ENCODE data around the gene F2R. TPM values are rescaled to one million over a fixed set of nuclear protein-coding genes. Genes with fewer than 3 reads are reported as not detected.

The F2R gene
- total and polyA plus RNA-seq, 10 of the 15 experiments (the other 5 are each of a cell fraction or from before 2014, with no cell fraction given), result 1.8 to 75.4 (median 8.0) TPM

DNA sequence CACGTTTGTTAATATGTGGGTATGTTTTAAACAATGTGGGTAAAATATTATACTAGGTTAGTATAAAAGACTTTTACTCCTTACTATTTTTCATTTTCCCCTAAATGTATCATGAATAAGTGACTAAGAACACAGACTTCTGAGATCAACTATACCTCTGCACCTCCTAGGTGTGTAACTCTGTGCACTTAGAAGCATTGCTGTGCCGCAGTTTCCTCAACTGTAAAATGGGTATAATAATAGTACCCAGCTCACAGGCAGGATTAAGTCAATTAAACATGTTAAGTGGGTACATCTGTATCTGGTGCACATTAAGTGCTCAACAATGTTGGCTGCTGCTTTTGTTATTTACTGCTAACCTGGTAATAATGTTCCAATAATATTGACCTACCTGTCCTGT, 21.6 kb upstream of the F2R start (continued):
- TF ChIP-seq, protein P1, sequence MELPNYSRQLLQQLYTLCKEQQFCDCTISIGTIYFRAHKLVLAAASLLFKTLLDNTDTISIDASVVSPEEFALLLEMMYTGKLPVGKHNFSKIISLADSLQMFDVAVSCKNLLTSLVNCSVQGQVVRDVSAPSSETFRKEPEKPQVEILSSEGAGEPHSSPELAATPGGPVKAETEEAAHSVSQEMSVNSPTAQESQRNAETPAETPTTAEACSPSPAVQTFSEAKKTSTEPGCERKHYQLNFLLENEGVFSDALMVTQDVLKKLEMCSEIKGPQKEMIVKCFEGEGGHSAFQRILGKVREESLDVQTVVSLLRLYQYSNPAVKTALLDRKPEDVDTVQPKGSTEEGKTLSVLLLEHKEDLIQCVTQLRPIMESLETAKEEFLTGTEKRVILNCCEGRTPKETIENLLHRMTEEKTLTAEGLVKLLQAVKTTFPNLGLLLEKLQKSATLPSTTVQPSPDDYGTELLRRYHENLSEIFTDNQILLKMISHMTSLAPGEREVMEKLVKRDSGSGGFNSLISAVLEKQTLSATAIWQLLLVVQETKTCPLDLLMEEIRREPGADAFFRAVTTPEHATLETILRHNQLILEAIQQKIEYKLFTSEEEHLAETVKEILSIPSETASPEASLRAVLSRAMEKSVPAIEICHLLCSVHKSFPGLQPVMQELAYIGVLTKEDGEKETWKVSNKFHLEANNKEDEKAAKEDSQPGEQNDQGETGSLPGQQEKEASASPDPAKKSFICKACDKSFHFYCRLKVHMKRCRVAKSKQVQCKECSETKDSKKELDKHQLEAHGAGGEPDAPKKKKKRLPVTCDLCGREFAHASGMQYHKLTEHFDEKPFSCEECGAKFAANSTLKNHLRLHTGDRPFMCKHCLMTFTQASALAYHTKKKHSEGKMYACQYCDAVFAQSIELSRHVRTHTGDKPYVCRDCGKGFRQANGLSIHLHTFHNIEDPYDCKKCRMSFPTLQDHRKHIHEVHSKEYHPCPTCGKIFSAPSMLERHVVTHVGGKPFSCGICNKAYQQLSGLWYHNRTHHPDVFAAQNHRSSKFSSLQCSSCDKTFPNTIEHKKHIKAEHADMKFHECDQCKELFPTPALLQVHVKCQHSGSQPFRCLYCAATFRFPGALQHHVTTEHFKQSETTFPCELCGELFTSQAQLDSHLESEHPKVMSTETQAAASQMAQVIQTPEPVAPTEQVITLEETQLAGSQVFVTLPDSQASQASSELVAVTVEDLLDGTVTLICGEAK (IDR thresholded peaks at IDR 0.05; ENCODE audit: borderline replicate concordance), result no peak
- no peak for TF ChIP-seq ZNF217 (IDR thresholded peaks at IDR 0.05)
- TF ChIP-seq KAT2A (conservative IDR thresholded peaks at IDR 0.05; ENCODE audit: control insufficient read depth, low read depth, low read length), result no peak
- no peak for TF ChIP-seq NFYA (IDR thresholded peaks at IDR 0.05; ENCODE audit: borderline replicate concordance, low read depth, low read length)
- TF ChIP-seq, protein P2, sequence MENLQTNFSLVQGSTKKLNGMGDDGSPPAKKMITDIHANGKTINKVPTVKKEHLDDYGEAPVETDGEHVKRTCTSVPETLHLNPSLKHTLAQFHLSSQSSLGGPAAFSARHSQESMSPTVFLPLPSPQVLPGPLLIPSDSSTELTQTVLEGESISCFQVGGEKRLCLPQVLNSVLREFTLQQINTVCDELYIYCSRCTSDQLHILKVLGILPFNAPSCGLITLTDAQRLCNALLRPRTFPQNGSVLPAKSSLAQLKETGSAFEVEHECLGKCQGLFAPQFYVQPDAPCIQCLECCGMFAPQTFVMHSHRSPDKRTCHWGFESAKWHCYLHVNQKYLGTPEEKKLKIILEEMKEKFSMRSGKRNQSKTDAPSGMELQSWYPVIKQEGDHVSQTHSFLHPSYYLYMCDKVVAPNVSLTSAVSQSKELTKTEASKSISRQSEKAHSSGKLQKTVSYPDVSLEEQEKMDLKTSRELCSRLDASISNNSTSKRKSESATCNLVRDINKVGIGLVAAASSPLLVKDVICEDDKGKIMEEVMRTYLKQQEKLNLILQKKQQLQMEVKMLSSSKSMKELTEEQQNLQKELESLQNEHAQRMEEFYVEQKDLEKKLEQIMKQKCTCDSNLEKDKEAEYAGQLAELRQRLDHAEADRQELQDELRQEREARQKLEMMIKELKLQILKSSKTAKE (IDR thresholded peaks at IDR 0.05; ENCODE audit: low read depth, poor library complexity, severe bottlenecking), result no peak

DNA sequence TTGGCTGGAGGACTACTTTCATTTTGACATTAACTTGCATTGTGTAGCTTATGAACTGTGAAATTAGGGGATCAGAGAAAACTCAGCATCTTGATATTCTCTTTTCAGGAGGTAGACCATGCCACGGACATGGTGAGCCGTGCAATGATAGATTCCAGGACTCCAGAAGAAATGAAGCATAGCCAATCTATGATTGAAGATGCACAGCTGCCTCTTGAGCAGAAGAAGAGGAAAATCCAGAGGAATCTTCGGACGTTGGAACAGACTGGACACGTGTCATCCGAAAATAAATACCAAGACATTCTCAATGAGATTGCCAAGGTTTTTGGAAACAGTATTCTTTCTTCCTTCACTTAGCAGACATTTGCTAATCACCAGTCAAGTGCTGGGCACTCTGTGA, 20.6 kb upstream of the F2R start:
- Histone ChIP-seq H3K9me3 (replicated peaks; ENCODE audit: control insufficient read depth, insufficient read depth, low read length) (no peaks in the 10 kb centered on the region; the same call in 2 of the 3 replicates), H3K27me3 (replicated peaks in 1 of 2; ENCODE audit: control insufficient read depth in 2 of 2, insufficient read depth in 2 of 2, low read length in 1 of 2) (no peaks in the 10 kb centered on the region), H2AFZ (ENCODE audit: control insufficient read depth, low read depth, low read length) (no peak overlapping the region), H3K36me3 (ENCODE audit: control insufficient read depth in 2 of 2, insufficient read depth in 2 of 2, low read length in 1 of 2) (peaks cover 0 to 2% of the 10 kb centered on the region in 2 experiments; a peak in 1 of 4 replicates), H3K79me2 (ENCODE audit: control insufficient read depth, insufficient read depth, low read length) (no peaks in the 10 kb centered on the region), H3K4me1 (ENCODE audit: control insufficient read depth, insufficient read depth, low read length) (peaks cover 10% of the 10 kb centered on the region), H3K4me2 (ENCODE audit: control insufficient read depth, insufficient read depth) (no peak overlapping the region), H3K27ac (ENCODE audit: control insufficient read depth, insufficient read depth) (no peak overlapping the region), H3K9ac (ENCODE audit: control insufficient read depth, insufficient read depth, low read length) (no peak overlapping the region), H4K20me1 (ENCODE audit: control insufficient read depth, insufficient read depth) (no peaks in the 10 kb centered on the region), H3K4me3 (no peak overlapping the region)
- no peak for DNase-seq (ENCODE audit: low read depth, low spot score)
- in situ Hi-C loops (cut with MboI), result no loop called here
- POLR2A ChIA-PET, result no interaction called here
- SMC1A ChIA-PET (ENCODE audit: uncharacterized antibody, unreplicated experiment), result interaction anchor here (0.6 to 2.0 kb wide), 5 partner anchors 9 to 112 kb away, joined by 3 to 8 read pairs (median 3); no protein-coding TSS in a partner anchor
- intact Hi-C loops (cut with micrococcal nuclease; ENCODE audit: unreplicated experiment), result no loop called here
- BruUV-seq (replicated peaks), result no TSS peak
- 82% methylated on average over 6 of the region's 6 CpGs for WGBS (ENCODE audit: insufficient coverage, insufficient replicate concordance, low lambda C conversion rate, missing lambda C conversion rate)
- no peak for FAIRE-seq
- RAD21 ChIA-PET (ENCODE audit: unreplicated experiment), result interaction anchor here (0.7 to 1.0 kb wide), 2 partner anchors 79 to 91 kb away, joined by 4 to 8 read pairs; no protein-coding TSS in a partner anchor
- CTCF ChIA-PET, result interaction anchor here (1.1 to 1.6 kb wide), 2 partner anchors 79 to 94 kb away, joined by 4 to 8 read pairs; no protein-coding TSS in a partner anchor
- no peak for ATAC-seq
- TF ChIP-seq SUPT20H (IDR thresholded peaks at IDR 0.05; ENCODE audit: borderline replicate concordance, control insufficient read depth, low read depth, low read length) (no peak), SP1 (IDR thresholded peaks at IDR 0.05; ENCODE audit: low read depth, low read length) (no peak), EP300 (IDR thresholded peaks at IDR 0.05; ENCODE audit: borderline replicate concordance in 1 of 2, control insufficient read depth in 1 of 2, low read depth in 2 of 2, low read length in 2 of 2) (no peak), ZNF687 (IDR thresholded peaks at IDR 0.05) (no peak)
